Fibroblast of the aortic adventitia (primary cell): Measurements from ENCODE around the gene PJA1. TPM values are rescaled to one million over a fixed set of nuclear protein-coding genes. Genes with fewer than 3 reads are reported as not detected.

Experiments
- DNase-seq: peaks from one replicate; pipeline ENCODE4 v3.0.0-alpha.2; 2010; ENCODE audit warnings: low read depth
- H3K4me3 ChIP-seq: 2 replicates; pipeline ENCODE4 v1.5.1; 2011; ENCODE audit warnings: low read depth, mild to moderate bottlenecking, control low read depth, low read length, moderate library complexity
- CTCF ChIP-seq: IDR thresholded peaks from 2 replicates; pipeline ENCODE4 v1.5.1; 2011; ENCODE audit warnings: mild to moderate bottlenecking, low read length, control low read depth, inconsistent platforms; ENCODE audit not compliant: insufficient read depth
- total RNA-seq: library from RNA; depleted of rRNA; stranded (reverse); fragments of >200 nt; gene quantifications from 2 replicates; pipeline ENCODE4 v1.2.3, GENCODE V29; 2012; ENCODE audit warnings: low replicate concordance

PJA1 gene
- total RNA-seq, 1 donor, result 15.7 TPM

DNA sequence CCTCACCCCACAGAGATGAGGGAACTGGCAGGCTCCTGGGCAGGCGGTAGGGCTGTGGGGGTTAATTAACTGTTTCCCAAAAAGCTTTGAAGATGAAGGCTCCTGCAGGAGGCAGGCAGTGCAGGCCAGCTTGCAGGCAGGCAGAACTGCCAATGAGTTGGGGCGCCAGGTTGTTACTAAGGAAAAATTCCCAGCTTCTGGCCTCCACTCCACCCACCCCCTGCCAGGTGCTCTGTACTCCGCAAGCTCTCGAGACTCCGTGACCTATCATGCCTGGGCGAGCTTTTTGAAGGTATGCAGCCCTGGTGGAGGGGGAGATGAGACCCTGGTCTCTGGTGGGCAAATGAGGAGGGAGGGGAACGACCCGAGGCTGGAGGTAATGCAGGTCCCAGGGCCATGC, 41.8 kb downstream of the PJA1 start:
- H3K4me3 ChIP-seq, result no peak overlapping the region
- no peak for TF ChIP-seq CTCF
- no peak for DNase-seq

- no peak for TF ChIP-seq CTCF
- no peak for DNase-seq
- no peak overlapping the region for H3K4me3 ChIP-seq
Measured at GRCh38 chrX:69121321-69122000, 43.8 kb downstream of the PJA1 start.

- TF ChIP-seq CTCF, result no peak
- no peak overlapping the region for H3K4me3 ChIP-seq
- no peak for DNase-seq
Measured at GRCh38 chrX:69120476-69120875, 44.8 kb downstream of the PJA1 start.

DNA sequence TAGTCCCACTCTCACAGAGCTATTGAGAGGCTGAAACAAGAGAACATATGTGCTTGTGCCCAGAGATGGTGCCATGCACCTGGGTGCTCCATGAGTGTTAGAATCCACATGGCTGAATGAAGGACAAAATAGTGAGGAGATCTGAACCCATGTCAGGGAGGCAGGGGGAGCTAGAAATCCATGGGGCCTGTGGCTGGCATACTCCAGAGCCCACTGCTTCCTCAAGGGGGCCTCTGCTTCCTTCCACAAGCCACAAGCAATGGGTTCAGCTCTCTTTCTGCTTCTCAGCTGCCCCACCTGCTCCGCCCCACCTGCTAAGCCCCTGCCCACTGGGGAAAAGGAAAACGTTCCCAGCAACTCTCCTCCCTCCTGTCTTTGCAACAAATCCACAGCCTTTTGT, 46.1 kb downstream of the PJA1 start:
- no peak for TF ChIP-seq CTCF
- H3K4me3 ChIP-seq, result no peak overlapping the region
- DNase-seq, result no peak

DNA sequence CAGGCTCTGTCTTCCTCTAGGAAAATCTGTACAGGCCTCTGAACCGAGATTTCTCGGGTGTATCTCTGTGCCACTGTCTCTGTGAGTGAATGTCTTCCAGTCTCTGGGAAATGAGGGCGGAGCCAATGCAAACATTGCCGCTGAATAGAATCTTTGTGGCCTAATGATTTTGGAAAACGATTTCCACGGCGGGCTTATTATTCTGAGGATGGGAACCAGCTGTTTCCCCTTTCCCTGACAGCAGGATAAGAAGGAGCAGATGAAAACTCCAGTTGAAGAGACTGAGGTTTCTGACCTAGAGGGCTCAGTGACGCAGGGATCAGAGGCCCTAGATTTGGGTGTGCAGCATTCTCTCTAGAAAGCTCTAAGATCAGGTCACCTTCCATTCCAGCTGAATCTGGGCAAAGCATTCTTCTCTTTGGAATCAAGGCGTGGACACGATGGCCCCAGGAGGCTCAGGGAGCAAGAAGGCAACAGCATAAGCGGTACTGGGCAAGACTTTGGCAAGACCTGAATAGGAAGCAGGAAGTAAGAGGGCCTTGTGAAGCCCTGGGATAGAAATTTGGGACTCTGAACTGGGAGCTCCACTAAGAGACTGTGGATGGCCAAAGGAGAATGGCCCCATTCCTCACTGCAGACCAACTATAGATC, 47.3 kb downstream of the PJA1 start:
- no peak for DNase-seq
- TF ChIP-seq CTCF, result no peak
- H3K4me3 ChIP-seq, result no peak overlapping the region

- no peak overlapping the region for H3K4me3 ChIP-seq
- no peak for TF ChIP-seq CTCF
- DNase-seq, result no peak
Measured at GRCh38 chrX:69116077-69116476, 49.2 kb downstream of the PJA1 start.

DNA sequence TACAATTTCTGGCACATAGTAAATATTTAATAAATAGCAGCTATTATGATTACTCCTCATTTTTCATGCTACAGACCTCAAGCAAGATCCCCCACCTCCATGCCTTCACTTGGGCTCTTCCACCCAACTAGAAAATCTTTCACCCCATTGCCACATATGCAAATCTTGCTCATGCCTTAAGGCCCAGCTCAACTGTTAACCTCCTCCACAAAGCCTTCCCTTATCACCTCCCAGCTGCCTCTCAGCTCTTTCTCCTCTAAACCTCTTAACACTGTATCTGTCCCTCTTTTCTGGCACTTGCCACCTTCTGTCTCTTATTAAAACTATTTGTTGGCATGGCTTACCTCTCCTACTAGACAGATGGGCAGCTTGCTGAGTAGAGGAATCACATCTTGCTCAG, 51.5 kb downstream of the PJA1 start:
- no peak for DNase-seq

More for the DNA sequence above, 51.5 kb downstream of the PJA1 start:
- H3K4me3 ChIP-seq, result no peak overlapping the region
- TF ChIP-seq CTCF, result no peak
